HepG2 (cell line): Measurements from ENCODE around the gene ENG. TPM values are rescaled to one million over a fixed set of nuclear protein-coding genes. Genes with fewer than 3 reads are reported as not detected.

Experiments used
- BHLHE40 ChIP-seq: IDR thresholded peaks from 2 replicates; pipeline ENCODE4 v1.6.1; 2011; ENCODE audit warnings: low read length, improper control_type of control experiment
- CAMTA2 ChIP-seq: sonication (generic); formaldehyde crosslinking; IDR thresholded peaks from 2 replicates; pipeline ENCODE4 v1.4.0; 2020; ENCODE audit warnings: mild to moderate bottlenecking, missing genetic modification reagents, borderline replicate concordance
- DPF2 ChIP-seq: sonication (generic); formaldehyde crosslinking; IDR thresholded peaks from 2 replicates; pipeline ENCODE4 v1.4.0; 2020; ENCODE audit warnings: mild to moderate bottlenecking, low read depth, missing genetic modification reagents, borderline replicate concordance
- EHMT2 ChIP-seq: fragments of 200-600 bp; sonication (generic); IDR thresholded peaks from 2 replicates; pipeline ENCODE4 v1.7.0; 2017; ENCODE audit warnings: antibody characterized with exemption, low read depth, low read length, borderline replicate concordance
- FOXP1 ChIP-seq, 2 experiments: fragments of 450-650 bp in 1 of 2; IDR thresholded peaks; 2 replicates each; pipeline ENCODE4 v1.6.1; 2017 to 2018; ENCODE audit warnings: antibody characterized with exemption in 1 of 2
- GATAD1 ChIP-seq: IDR thresholded peaks from 2 replicates; pipeline ENCODE4 v1.6.1; 2016; ENCODE audit warnings: missing genetic modification reagents, missing compliant biosample characterization
- MED8 ChIP-seq: sonication (generic); formaldehyde crosslinking; IDR thresholded peaks from 2 replicates; pipeline ENCODE4 v1.8.1; 2023; ENCODE audit warnings: mild to moderate bottlenecking, missing genetic modification reagents; ENCODE audit not compliant: insufficient replicate concordance
- RFXAP ChIP-seq: sonication (generic); formaldehyde crosslinking; IDR thresholded peaks from 2 replicates; pipeline ENCODE4 v1.4.0; 2020; ENCODE audit warnings: missing genetic modification reagents, borderline replicate concordance
- THRA ChIP-seq: sonication (generic); formaldehyde crosslinking; IDR thresholded peaks from 2 replicates; pipeline ENCODE4 v1.4.0; 2020; ENCODE audit warnings: missing genetic modification reagents, borderline replicate concordance
- TOE1 ChIP-seq: sonication (generic); formaldehyde crosslinking; IDR thresholded peaks from 2 replicates; pipeline ENCODE4 v1.4.0; 2020; ENCODE audit warnings: mild to moderate bottlenecking, missing genetic modification reagents
- USF2 ChIP-seq, 2 experiments: sonication (generic) in 1 of 2; formaldehyde crosslinking in 1 of 2; IDR thresholded peaks; 2 replicates each; pipeline versions ENCODE4 v1.5.1 to v1.6.1; 2011 to 2020; ENCODE audit warnings: borderline replicate concordance in 1 of 2, low read depth in 1 of 2, low read length in 1 of 2, mild to moderate bottlenecking in 1 of 2, missing genetic modification reagents in 1 of 2, moderate library complexity in 1 of 2
- YEATS4 ChIP-seq: sonication (generic); formaldehyde crosslinking; IDR thresholded peaks from 2 replicates; pipeline ENCODE4 v1.4.0; 2020; ENCODE audit warnings: missing genetic modification reagents, borderline replicate concordance
- ZNF274 ChIP-seq: sonication (generic); formaldehyde crosslinking; IDR thresholded peaks from 2 replicates; pipeline ENCODE4 v1.5.1; 2020; ENCODE audit warnings: mild to moderate bottlenecking, missing genetic modification reagents
- ZNF746 ChIP-seq: sonication (generic); formaldehyde crosslinking; IDR thresholded peaks from 2 replicates; pipeline ENCODE4 v1.8.0; 2022; ENCODE audit warnings: mild to moderate bottlenecking, missing genetic modification reagents
- polyA plus RNA-seq, 8 experiments: library from polyadenylated mRNA; depleted of rRNA in 3 of 8; stranded (reverse) in 7 of 8; unstranded in 1 of 8; fragments of >200 nt; fragmentation: Illumina TruSeq in 4 of 8; extraction: Trizol in 4 of 8; gene quantifications; 2 replicates each; pipeline versions ENCODE4 v1.2.1 to v1.2.3, GENCODE V29; 2011 to 2016; ENCODE audit warnings: low read depth in 4 of 8, missing spikeins in 1 of 8, mixed read lengths in 1 of 8; ENCODE audit not compliant: insufficient read depth in 1 of 8
- total RNA-seq, 5 experiments: library from RNA; depleted of rRNA; stranded (reverse); fragments of >200 nt; fragmentation: Illumina TruSeq; extraction: Trizol; gene quantifications; 2 replicates each; pipeline ENCODE4 v1.2.3, GENCODE V29; 2016; ENCODE audit warnings: low read depth in 1 of 5
- TF ChIP-seq, protein P1 (sequence below): sonication (generic); formaldehyde crosslinking; conservative IDR thresholded peaks from 2 replicates; pipeline ENCODE4 v1.4.0; 2020; ENCODE audit warnings: missing genetic modification reagents
- TF ChIP-seq, protein P2 (sequence below): IDR thresholded peaks from 2 replicates; pipeline ENCODE4 v1.6.1; 2016; ENCODE audit warnings: low read depth

ENG gene
- total and polyA plus RNA-seq, 2 of the 13 experiments (the other 11 are each of a cell fraction or from before 2014, with no cell fraction given) = 0.02 to 1.1 TPM

- TF ChIP-seq, protein P1, sequence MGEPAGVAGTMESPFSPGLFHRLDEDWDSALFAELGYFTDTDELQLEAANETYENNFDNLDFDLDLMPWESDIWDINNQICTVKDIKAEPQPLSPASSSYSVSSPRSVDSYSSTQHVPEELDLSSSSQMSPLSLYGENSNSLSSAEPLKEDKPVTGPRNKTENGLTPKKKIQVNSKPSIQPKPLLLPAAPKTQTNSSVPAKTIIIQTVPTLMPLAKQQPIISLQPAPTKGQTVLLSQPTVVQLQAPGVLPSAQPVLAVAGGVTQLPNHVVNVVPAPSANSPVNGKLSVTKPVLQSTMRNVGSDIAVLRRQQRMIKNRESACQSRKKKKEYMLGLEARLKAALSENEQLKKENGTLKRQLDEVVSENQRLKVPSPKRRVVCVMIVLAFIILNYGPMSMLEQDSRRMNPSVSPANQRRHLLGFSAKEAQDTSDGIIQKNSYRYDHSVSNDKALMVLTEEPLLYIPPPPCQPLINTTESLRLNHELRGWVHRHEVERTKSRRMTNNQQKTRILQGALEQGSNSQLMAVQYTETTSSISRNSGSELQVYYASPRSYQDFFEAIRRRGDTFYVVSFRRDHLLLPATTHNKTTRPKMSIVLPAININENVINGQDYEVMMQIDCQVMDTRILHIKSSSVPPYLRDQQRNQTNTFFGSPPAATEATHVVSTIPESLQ (CRISPR knock-in tag) = no peak
- TF ChIP-seq EHMT2 = no peak
- peak; percentile 57; the same call in 1 of the 2 replicates for TF ChIP-seq RFXAP (CRISPR knock-in tag)
- TF ChIP-seq FOXP1 (IDR thresholded peaks at IDR 0.05) = no peak
- TF ChIP-seq FOXP1 (CRISPR knock-in tag; IDR thresholded peaks at IDR 0.05) = no peak
- TF ChIP-seq DPF2 (CRISPR knock-in tag) = no peak
- TF ChIP-seq MED8 (CRISPR knock-in tag) = peak; percentile 28
- no peak for TF ChIP-seq BHLHE40
- no peak for TF ChIP-seq USF2 (IDR thresholded peaks at IDR 0.05; ENCODE audit: low read depth, low read length)
- peak; percentile 41; the same call in 1 of the 2 replicates for TF ChIP-seq USF2 (CRISPR knock-in tag; IDR thresholded peaks at IDR 0.05; ENCODE audit: borderline replicate concordance)
- no peak for TF ChIP-seq TOE1 (CRISPR knock-in tag)
- TF ChIP-seq, protein P2, sequence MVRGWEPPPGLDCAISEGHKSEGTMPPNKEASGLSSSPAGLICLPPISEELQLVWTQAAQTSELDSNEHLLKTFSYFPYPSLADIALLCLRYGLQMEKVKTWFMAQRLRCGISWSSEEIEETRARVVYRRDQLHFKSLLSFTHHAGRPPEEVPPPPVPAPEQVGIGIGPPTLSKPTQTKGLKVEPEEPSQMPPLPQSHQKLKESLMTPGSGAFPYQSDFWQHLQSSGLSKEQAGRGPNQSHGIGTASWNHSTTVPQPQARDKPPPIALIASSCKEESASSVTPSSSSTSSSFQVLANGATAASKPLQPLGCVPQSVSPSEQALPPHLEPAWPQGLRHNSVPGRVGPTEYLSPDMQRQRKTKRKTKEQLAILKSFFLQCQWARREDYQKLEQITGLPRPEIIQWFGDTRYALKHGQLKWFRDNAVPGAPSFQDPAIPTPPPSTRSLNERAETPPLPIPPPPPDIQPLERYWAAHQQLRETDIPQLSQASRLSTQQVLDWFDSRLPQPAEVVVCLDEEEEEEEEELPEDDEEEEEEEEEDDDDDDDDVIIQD = no peak
- 0 out of 2 replicates have a peak, but pooled peaks have one; percentile 4 for TF ChIP-seq THRA (CRISPR knock-in tag)
- no peak; the same call in 1 of the 2 replicates for TF ChIP-seq ZNF746
- peak; percentile 97 for TF ChIP-seq CAMTA2 (CRISPR knock-in tag)
- TF ChIP-seq ZNF274 = 0 out of 2 replicates have a peak, but pooled peaks have one; percentile 58
- TF ChIP-seq GATAD1 (CRISPR knock-in tag) = peak; percentile 63; the same call in 1 of the 2 replicates
- TF ChIP-seq YEATS4 (CRISPR knock-in tag) = peak; percentile 99
Observed at GRCh38 chr9:127802576-127803443, 51.6 kb downstream of the ENG start, which contains the start of gene FPGS (continued).
